Ovary (tissue), 9 donors: ENCODE data around the gene LCE5A. TPM values are rescaled to one million over a fixed set of nuclear protein-coding genes. Genes with fewer than 3 reads are reported as not detected.
"Not testable (repeated sequence)": the region's sequence is repeated elsewhere in the genome, so short reads cannot be mapped to it uniquely, and the experiment has no call there.

Experiments used
- DNase-seq, 5 donors: peaks; one replicate each; pipeline ENCODE4 v3.0.0-alpha.2; 2019 to 2020
- H3K27ac ChIP-seq, 2 donors: fragments of 200-600 bp; one replicate each; pipeline versions ENCODE4 v1.5.1 to v1.8.0; 2019 to 2022
- H3K27me3 ChIP-seq: fragments of 200-600 bp; one replicate; pipeline ENCODE4 v1.8.0; 2022
- H3K36me3 ChIP-seq: fragments of 200-600 bp; sonication (generic); one replicate; pipeline ENCODE4 v1.5.1; 2019
- H3K4me1 ChIP-seq: one replicate; pipeline ENCODE4 v1.8.1; 2013; ENCODE audit warnings: mild to moderate bottlenecking, moderate library complexity; ENCODE audit not compliant: insufficient read depth
- H3K4me3 ChIP-seq: fragments of 200-600 bp; sonication (generic); one replicate; pipeline ENCODE4 v1.5.1; 2017
- H3K9me3 ChIP-seq, 2 donors: fragments of 200-600 bp in 1 of 2; sonication (generic) in 1 of 2; one replicate each; pipeline versions ENCODE4 v1.5.1 to v1.8.1; 2013 to 2019; ENCODE audit warnings: mild to moderate bottlenecking in 1 of 2, moderate library complexity in 1 of 2
- CTCF ChIP-seq, 3 donors: fragments of 450-650 bp in 2 of 3; fragments of 200-600 bp in 1 of 3; IDR thresholded peaks; one replicate each; pipeline versions ENCODE4 v1.5.1 to v1.8.0; 2016 to 2022; ENCODE audit warnings: antibody characterized with exemption in 3 of 3, mild to moderate bottlenecking in 1 of 3
- EP300 ChIP-seq: sonication (generic); formaldehyde crosslinking; IDR thresholded peaks from one replicate; pipeline ENCODE4 v1.6.1; 2017; ENCODE audit warnings: antibody characterized with exemption
- POLR2A ChIP-seq: fragments of 450-650 bp; IDR thresholded peaks from one replicate; pipeline ENCODE4 v1.6.1; 2017; ENCODE audit warnings: antibody characterized with exemption, mild to moderate bottlenecking, moderate library complexity
- WGBS, 3 donors: extraction: QIAGEN DNeasy Blood & Tissue Kit in 1 of 3; methylation state at CpG; one replicate each; pipeline versions ENCODE4 v1.1.5 to v1.1.7; 2013 to 2017; 5-methylcytosine and 5-hydroxymethylcytosine counted together
- intact Hi-C, 4 donors: fragments of 100-400 bp; cut with DNase I; formaldehyde crosslinking; loops; one replicate each; pipeline versions ENCODE4 v1.11.0 to v1.15.1; 2022 to 2023
- polyA plus RNA-seq, 2 donors: library from polyadenylated mRNA; stranded (reverse); fragments of 200-250 nt in 1 of 2; fragments of 350-450 nt in 1 of 2; fragmentation: Illumina TruSeq in 1 of 2; extraction: RNeasy Lipid Tissue Mini Kit (QIAGEN cat#74804) in 1 of 2; gene quantifications; one replicate each; pipeline ENCODE4 v1.2.3, GENCODE V29; 2013 to 2014
- total RNA-seq, 7 donors: library from RNA; depleted of rRNA in 2 of 7; stranded (reverse); fragments of >200 nt in 2 of 7; fragmentation: NEBNext Ultra II Directional in 3 of 7; extraction: Animal tissue kit (Norgen Biotek cat#: 25700) in 3 of 7; gene quantifications; one replicate each; pipeline versions ENCODE4 v1.1.0 to v1.2.4, GENCODE V29; 2016 to 2023
- donor health status: DM: no; HTN: no; CAD: no; lungs with moderate emphysema.
- donor health status: DM: no; HTN: no; CAD: no.
- donor health status: Bipolar disorder and iron deficiency.
- donor health status: DM: yes; HTN: yes; CAD: no.
- donor health status: DM: no; HTN: no; CAD: no.
- donor health status: DM: yes; HTN: yes; CAD: no.

The LCE5A gene
- total and polyA plus RNA-seq, 9 donors, result not detected

DNA sequence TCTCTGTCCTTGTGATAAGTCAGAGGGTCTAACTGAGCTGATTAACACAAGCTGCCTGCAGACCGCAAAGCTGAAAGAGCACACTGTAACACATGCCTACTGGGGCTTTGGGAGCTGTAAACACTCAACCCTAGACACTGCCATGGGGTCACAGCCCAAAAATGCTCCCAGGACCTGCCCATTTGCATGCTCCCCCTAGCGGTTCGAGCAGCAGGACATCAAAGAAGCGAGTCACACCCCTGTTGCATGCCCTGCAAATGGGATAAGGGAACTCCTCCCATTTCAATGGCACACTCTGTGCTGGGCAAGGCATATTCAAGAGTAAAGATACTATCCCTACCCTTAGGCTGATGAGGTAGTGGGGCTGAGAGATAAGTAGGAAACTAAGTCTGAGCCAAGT is 33.2 kb downstream of the LCE5A start:
- Histone ChIP-seq H3K36me3 (no peaks in the 10 kb centered on the region), H3K4me3 (no peak overlapping the region), H3K4me1 (no peaks in the 10 kb centered on the region), H3K9me3 (no peaks in the 10 kb centered on the region), H3K27ac (no peak overlapping the region), H3K27me3 (no peaks in the 10 kb centered on the region)
- no peak for TF ChIP-seq POLR2A
- no peak for TF ChIP-seq CTCF (IDR thresholded peaks at IDR 0.05)
- no peak for TF ChIP-seq EP300
- WGBS, 3 donors, result 41 to 60% (median 41%) methylated on average over 4 of the region's 4 CpGs
- intact Hi-C loops, result no loop called here
- no peak for DNase-seq

DNA sequence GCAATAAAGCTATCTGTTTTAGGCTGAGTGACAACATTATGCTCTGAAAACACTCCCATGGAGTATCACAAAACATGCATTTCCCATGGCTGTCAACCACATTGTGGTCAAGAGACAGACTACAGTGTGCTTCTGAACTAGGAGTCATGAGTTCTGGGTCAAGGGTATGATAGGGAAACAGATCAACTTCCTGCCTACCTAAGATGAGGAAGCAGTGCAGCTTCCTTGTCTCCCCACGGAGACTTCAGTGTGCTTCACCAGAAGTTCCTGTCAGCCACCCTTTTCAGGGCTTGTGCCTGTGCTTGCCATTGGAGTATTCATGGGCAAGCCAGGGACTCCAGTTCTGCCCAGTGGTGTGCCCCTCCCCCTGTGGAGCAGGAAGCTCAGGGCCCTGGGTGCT is 36.1 kb downstream of the LCE5A start:
- Histone ChIP-seq H3K27me3 (no peaks in the 10 kb centered on the region), H3K4me1 (no peaks in the 10 kb centered on the region), H3K36me3 (no peaks in the 10 kb centered on the region), H3K27ac (no peak overlapping the region), H3K4me3 (no peak overlapping the region), H3K9me3 (no peaks in the 10 kb centered on the region)
- WGBS, 3 donors, result 59 to 80% (median 73%) methylated on average over 1 of the region's 1 CpG
- DNase-seq, result no peak
- TF ChIP-seq POLR2A, result no peak
- no peak for TF ChIP-seq EP300
- TF ChIP-seq CTCF (IDR thresholded peaks at IDR 0.05), result no peak
- intact Hi-C loops, result no loop called here

DNA sequence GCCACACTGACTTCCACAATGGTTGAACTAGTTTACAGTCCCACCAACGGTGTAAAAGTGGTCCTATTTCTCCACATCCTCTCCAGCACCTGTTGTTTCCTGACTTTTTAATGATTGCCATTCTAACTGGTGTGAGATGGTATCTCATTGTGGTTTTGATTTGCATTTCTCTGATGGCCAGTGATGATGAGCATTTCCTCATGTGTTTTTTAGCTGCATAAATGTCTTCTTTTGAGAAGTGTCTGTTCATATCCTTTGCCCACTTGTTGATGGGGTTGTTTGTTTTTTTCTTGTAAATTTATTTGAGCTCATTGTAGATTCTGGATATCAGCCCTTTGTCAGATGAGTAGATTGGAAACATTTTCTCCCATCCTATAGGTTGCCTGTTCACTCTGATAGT is 37.8 kb downstream of the LCE5A start:
- 67 to 78% methylated on average over 1 of the region's 1 CpG; no CpG with 5 or more reads in 1 of the 3 donors for WGBS, 3 donors
- H3K4me3 ChIP-seq, H3K9me3 ChIP-seq, H3K36me3 ChIP-seq, DNase-seq, H3K27me3 ChIP-seq, H3K4me1 ChIP-seq, intact Hi-C loops, H3K27ac ChIP-seq: not testable (repeated sequence)

Other genes with a start within 250 kb of the LCE5A start
- gene FLG, start 185.6 kb upstream of the LCE5A start, total RNA-seq, result not detected
- gene FLG, start 185.6 kb upstream of the LCE5A start, polyA plus RNA-seq, result under 1 TPM in 1 of 2 donors, not detected in 1; 0.01 TPM
- gene FLG2, start 150.8 kb upstream of the LCE5A start, total RNA-seq, result not detected
- not detected for gene FLG2, start 150.8 kb upstream of the LCE5A start, polyA plus RNA-seq
- under 1 TPM in 1 of 7 donors, not detected in 6; 0.46 TPM for gene CRNN, start 96.5 kb upstream of the LCE5A start, total RNA-seq
- gene CRNN, start 96.5 kb upstream of the LCE5A start, polyA plus RNA-seq, result not detected
- gene CRCT1, start 3.7 kb downstream of the LCE5A start, total RNA-seq, result not detected
- gene CRCT1, start 3.7 kb downstream of the LCE5A start, polyA plus RNA-seq, result not detected
- gene LCE3E, start 56.0 kb downstream of the LCE5A start, total RNA-seq, result not detected
- gene LCE3E, start 56.0 kb downstream of the LCE5A start, polyA plus RNA-seq, result not detected
- not detected for gene LCE3D, start 69.7 kb downstream of the LCE5A start, total RNA-seq
- not detected for gene LCE3D, start 69.7 kb downstream of the LCE5A start, polyA plus RNA-seq
- gene LCE3C, start 89.4 kb downstream of the LCE5A start, total RNA-seq, result not detected
- gene LCE3C, start 89.4 kb downstream of the LCE5A start, polyA plus RNA-seq, result not detected
- gene LCE3B, start 103.0 kb downstream of the LCE5A start, total RNA-seq, result not detected
- gene LCE3B, start 103.0 kb downstream of the LCE5A start, polyA plus RNA-seq, result not detected
- not detected for gene LCE3A, start 112.3 kb downstream of the LCE5A start, total RNA-seq
- gene LCE3A, start 112.3 kb downstream of the LCE5A start, polyA plus RNA-seq, result not detected
- not detected for gene LCE2D, start 152.6 kb downstream of the LCE5A start, total RNA-seq
- not detected for gene LCE2D, start 152.6 kb downstream of the LCE5A start, polyA plus RNA-seq
- not detected for gene LCE2C, start 164.5 kb downstream of the LCE5A start, total RNA-seq
- gene LCE2C, start 164.5 kb downstream of the LCE5A start, polyA plus RNA-seq, result not detected
- not detected for gene LCE2B, start 175.3 kb downstream of the LCE5A start, total RNA-seq
- gene LCE2B, start 175.3 kb downstream of the LCE5A start, polyA plus RNA-seq, result not detected
- not detected for gene LCE2A, start 187.5 kb downstream of the LCE5A start, total RNA-seq
- gene LCE2A, start 187.5 kb downstream of the LCE5A start, polyA plus RNA-seq, result not detected
- not detected for gene LCE4A, start 197.4 kb downstream of the LCE5A start, total RNA-seq
- not detected for gene LCE4A, start 197.4 kb downstream of the LCE5A start, polyA plus RNA-seq
- gene KPRP, start 247.2 kb downstream of the LCE5A start, total RNA-seq, result not detected
- not detected for gene KPRP, start 247.2 kb downstream of the LCE5A start, polyA plus RNA-seq